ENCODE data around the gene DAZ4.
"Not testable (repeated sequence)": the region's sequence is repeated elsewhere in the genome, so short reads cannot be mapped to it uniquely, and the experiment has no call there.

DAZ4 gene, protein sequence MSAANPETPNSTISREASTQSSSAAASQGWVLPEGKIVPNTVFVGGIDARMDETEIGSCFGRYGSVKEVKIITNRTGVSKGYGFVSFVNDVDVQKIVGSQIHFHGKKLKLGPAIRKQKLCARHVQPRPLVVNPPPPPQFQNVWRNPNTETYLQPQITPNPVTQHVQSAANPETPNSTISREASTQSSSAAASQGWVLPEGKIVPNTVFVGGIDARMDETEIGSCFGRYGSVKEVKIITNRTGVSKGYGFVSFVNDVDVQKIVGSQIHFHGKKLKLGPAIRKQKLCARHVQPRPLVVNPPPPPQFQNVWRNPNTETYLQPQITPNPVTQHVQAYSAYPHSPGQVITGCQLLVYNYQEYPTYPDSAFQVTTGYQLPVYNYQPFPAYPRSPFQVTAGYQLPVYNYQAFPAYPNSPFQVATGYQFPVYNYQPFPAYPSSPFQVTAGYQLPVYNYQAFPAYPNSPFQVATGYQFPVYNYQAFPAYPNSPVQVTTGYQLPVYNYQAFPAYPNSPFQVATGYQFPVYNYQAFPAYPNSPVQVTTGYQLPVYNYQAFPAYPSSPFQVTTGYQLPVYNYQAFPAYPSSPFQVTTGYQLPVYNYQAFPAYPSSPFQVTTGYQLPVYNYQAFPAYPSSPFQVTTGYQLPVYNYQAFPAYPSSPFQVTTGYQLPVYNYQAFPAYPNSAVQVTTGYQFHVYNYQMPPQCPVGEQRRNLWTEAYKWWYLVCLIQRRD

DNA sequence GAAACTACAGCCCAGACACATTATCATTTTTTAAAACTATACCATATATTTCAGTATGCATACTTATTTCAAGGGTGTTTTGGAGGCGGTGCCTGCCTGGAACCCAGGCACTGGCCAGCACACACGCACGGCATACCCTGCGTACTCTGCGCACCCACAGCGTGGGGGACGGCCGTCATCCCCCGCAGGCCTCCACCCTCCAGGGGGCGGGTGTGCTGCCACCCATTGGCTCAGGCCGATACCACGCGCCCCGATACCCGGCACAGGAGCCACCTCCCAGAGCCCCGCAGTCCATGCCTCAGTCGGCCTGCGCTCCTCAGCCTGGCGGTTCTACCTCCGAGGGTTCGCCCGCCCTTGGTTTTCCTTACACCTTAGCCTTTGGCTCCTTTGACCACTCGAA is at the start of gene DAZ4:
Gene DAZ4, plus strand, starts transcription at position 301 of the 400 bp plus-strand sequence. CDS start 208 bp downstream, outside the sequence.
- not testable (repeated sequence) for DNase-seq

DNA sequence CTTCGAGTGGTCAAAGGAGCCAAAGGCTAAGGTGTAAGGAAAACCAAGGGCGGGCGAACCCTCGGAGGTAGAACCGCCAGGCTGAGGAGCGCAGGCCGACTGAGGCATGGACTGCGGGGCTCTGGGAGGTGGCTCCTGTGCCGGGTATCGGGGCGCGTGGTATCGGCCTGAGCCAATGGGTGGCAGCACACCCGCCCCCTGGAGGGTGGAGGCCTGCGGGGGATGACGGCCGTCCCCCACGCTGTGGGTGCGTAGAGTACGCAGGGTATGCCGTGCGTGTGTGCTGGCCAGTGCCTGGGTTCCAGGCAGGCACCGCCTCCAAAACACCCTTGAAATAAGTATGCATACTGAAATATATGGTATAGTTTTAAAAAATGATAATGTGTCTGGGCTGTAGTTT is 20.4 kb upstream of the DAZ4 start, which contains the start of gene DAZ3:
Gene DAZ3, minus strand, starts transcription at position 101 of the 400 bp plus-strand sequence. CDS start 208 bp downstream, outside the sequence.
- DNase-seq = not testable (repeated sequence)

DNA sequence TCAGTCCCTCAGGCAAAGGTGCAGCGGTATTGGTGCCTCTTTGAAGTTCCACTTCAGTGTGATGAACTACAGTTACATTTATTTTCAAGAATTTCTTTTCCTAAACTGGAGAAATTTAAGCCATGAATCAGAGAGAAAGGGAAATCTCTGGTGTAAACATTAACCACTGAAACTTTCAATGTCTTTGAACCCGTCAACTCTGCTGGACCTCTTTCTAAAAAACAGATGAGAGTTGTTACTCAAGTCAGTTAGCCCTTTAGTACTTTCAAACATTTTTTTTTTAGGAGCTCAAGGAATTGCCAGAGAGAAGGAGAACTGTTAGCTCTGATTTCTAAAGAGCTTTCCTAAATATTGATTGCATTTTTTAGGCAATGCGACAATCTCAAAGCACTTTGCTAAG is 11.9 kb upstream of the DAZ4 start:
- not testable (repeated sequence) for DNase-seq

DNA sequence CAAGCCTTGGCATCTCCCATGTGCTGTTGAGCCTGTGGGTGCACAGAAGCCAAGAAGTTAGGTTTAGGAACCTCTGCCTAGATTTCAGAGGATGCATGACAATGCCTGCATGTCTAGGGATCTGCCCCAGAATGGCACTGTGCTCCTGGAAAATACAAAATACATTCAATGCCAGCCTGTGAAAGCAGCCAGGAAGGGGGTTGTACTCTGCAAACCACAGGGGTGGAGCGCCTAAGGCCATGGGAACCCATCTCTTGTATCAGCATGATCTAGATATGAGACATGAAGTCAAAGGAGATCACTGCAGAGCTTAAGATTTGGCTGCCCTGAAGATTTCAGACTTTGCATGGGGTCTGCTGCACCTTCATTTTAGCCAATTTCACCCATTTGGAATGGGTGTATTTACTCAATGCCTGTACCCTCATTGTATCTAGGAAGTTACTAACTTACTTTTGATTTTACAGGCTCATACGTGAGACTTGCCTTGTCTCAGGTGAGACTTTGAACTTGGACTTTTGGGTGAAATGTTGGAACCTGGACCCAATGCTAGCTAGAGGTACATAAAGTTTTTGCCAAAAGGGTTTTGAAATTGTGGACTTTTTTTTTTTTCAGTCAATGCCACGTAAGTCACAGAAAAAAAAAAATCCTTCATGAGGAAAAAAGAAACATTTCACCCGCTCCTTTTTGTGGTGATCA is 9.4 kb upstream of the DAZ4 start:
- DNase-seq = not testable (repeated sequence)

DNA sequence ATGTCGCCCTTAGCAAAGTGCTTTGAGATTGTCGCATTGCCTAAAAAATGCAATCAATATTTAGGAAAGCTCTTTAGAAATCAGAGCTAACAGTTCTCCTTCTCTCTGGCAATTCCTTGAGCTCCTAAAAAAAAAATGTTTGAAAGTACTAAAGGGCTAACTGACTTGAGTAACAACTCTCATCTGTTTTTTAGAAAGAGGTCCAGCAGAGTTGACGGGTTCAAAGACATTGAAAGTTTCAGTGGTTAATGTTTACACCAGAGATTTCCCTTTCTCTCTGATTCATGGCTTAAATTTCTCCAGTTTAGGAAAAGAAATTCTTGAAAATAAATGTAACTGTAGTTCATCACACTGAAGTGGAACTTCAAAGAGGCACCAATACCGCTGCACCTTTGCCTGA is 8.7 kb upstream of the DAZ4 start:
- DNase-seq = not testable (repeated sequence)
